DMS114 treated with DMSO at 0.1 percent for 48 hours (cell line): ENCODE results near the gene IGF1R.
"Not testable (repeated sequence)": the region's sequence is repeated elsewhere in the genome, so short reads cannot be mapped to it uniquely, and the experiment has no call there.

Experiments used
- DNase-seq: peaks from one replicate; lab custom pipeline; 2025; ENCODE audit not compliant: unreplicated experiment; lab: John Stamatoyannopoulos, UW

The IGF1R gene

GRCh38 chr15:98978153-98978552, 329.8 kb downstream of the IGF1R start:
- DNase-seq = no peak

DNA sequence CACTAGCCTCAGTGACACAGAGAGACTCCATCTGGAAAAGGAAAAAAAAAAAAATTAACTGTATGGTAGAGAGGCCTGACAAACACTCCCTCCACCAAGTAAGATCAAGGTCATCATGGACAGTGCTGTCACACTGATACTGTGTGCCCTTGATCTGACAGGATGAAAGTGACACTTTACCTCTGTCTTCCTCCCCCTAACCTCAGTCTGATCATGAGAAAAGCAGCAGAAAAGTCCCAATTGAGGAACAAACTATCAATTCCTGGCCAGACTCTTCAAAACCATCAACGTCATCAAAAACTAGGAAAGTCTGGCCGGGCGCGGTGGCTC, 332.5 kb downstream of the IGF1R start:
- DNase-seq = no peak

DNA sequence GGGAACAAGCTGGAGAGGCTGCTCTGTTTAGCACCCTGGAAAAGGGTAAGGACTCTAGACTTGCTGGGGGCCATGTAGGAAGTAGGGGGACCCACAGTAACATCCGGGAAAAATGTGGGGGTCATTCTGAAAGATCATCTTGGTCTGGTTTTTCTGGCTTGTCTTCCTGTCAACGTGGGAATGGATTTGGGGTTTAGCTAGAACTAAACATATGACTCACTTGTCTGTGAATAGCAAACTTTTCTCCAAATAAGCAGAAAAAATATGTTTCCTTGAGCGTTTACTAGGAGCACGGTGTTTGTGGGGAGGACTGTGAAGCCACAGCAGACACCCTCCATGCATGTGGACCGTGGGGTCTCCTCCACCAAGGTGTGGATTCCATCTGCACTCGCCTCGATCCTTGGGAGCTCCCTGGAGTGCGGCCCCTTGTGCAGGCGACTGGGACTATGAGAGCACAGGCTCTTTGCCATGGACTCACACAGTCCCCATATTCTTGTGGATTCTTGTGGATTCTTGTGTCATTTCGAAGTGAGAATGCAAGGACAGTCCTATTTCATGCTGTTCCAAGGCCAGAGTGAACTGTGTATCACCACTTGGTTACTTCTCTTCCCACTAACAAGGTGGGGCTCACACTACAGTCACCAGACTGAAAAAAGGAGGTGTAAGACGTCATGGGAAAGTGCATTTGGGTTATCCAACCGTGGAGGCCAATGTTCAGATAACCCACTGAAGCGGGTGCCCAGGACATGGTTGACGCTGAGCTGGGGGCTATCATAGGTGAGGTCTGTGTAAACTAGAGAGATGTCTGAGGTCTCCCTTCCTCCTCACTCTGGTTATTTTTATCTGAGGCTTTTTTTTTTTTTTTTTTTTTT, 333.7 kb downstream of the IGF1R start:
- DNase-seq = no peak

- no peak for DNase-seq
These were observed 335.0 kb downstream of the IGF1R start for GRCh38 chr15:98983334-98983733.

- no peak for DNase-seq
These were observed 337.9 kb downstream of the IGF1R start for GRCh38 chr15:98986281-98986680.

GRCh38 chr15:98994892-98995291, 346.6 kb downstream of the IGF1R start:
- no peak for DNase-seq

DNA sequence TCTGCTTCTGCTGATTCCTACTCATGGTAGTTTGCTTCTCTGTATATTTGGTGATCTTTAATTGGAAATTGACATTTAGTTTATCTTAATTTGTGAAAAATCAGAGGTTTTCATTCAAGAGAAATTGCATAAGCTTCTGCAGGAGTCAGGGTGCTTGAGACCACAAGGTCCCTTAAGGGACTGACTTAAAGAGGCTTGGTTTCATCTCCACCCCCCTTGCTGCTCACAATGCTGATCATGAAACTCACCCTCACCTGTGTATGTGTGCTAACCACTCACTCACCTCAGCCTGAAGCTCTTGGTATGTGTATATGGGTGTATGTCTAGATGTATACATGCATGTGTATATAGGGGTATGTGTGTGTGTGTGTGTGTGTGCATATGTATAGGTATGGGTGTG, 347.8 kb downstream of the IGF1R start:
- no peak for DNase-seq

GRCh38 chr15:98996624-98997023, 348.3 kb downstream of the IGF1R start:
- DNase-seq = no peak

GRCh38 chr15:98997312-98997711, 349.0 kb downstream of the IGF1R start:
- no peak for DNase-seq

DNA sequence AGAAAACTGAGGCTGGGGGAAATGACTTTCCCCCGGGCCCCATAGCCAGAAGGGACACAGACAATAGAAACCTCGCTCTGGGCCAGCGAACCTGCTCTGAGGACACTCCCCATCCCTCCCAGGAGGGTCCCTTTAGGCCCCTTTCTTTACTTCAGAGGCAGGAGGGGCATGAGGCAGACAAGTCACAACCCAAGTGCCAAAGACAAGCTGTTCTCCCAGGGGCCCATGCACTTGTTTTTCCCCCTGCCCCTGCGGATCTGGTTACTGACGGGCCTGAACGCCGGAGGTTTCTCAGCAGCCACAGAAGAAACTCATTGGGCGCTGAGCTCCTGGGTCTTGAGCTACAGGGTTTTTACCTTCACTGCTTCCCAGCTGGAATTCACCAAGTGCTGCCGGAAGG, 349.4 kb downstream of the IGF1R start:
- DNase-seq = no peak

- DNase-seq = no peak
These were observed 349.9 kb downstream of the IGF1R start for GRCh38 chr15:98998279-98998678.

DNA sequence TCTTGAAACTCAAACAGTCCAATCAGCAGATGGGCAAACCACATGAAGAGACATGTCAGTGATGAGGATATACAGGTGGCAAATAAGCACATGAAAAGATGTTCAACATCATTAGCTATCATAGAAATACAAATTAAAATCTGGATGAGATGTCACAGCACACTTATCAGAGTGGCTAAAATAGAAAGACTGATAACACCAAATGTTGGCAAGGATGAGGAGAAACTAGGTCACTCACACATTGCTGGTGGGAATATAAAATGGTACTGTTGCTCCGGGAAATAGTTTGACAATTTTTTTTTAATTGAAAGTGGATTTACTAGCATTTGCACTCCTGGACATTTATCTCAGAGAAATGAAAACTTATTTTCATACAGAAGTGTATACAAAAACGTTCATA, 350.9 kb downstream of the IGF1R start:
- DNase-seq = no peak

- no peak for DNase-seq
These were observed 353.9 kb downstream of the IGF1R start for GRCh38 chr15:99002226-99002625.

- not testable (repeated sequence) for DNase-seq
These were observed 355.0 kb downstream of the IGF1R start for GRCh38 chr15:99003317-99003716.

DNA sequence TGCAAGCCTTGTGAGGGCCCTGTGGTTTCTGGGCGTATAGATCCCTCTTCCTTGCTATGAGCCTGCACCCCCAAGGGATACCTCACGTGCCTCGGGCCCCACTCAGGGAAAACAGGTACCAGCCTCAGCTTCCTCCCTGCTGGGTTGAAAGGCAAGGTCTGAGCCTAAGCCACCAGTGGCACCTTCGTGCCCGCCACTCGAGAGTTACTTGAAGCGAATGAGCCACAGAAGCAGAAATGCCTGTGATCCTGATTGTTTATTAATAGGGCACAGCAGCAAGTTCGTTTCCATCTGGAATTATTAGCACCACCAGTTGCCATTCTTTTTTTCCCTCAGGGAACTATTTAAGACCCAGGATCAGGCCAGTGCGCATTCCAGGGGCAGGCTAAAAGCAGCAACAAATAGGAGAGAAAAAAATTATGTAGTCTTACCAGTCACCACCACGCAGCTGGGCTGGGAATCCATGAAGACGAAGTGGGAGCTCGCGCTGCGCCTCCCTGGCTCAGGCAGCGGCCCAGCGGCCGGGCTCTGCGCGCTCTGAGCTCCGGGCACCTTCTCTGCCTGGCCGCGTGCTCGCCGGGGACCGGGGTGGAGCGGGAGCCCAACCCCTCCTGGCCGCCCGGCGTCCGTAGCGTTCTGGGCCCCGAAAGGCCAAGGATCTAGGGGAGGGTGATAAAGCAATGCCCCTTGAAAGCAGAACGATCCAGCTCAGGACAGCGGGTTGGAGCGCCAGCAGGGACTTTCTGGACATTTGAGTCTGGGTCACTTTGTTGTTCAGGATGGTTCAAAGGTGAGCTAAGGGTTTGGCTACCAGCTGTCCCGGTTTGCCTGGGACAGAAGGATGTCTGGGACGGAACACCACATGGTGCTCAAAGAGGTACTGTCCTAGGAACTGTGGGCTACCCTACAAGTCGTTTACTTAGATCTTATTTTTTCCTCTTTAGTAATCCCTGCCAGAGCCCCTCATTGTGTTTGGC, 356.9 kb downstream of the IGF1R start:
- not testable (repeated sequence) for DNase-seq

DNA sequence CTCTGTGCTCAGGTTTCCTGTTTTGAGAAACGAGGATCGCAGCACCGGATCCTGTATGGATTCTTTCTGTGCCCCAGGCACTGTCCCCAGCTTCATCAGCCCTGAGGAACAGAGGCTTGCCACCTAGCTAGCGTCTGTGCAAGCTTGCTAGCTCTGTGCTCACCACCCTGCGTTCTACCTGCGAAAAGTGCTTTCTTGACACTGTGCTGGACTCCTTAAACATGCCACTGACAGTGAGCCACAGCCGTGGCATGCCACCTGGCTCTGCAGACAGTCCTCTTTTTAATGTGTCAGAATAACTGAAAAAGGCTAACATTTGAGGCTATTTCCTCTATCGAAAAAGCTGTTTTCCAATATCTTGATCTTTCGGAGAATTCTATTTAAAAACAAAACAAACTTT, 357.8 kb downstream of the IGF1R start:
- no peak for DNase-seq

DNA sequence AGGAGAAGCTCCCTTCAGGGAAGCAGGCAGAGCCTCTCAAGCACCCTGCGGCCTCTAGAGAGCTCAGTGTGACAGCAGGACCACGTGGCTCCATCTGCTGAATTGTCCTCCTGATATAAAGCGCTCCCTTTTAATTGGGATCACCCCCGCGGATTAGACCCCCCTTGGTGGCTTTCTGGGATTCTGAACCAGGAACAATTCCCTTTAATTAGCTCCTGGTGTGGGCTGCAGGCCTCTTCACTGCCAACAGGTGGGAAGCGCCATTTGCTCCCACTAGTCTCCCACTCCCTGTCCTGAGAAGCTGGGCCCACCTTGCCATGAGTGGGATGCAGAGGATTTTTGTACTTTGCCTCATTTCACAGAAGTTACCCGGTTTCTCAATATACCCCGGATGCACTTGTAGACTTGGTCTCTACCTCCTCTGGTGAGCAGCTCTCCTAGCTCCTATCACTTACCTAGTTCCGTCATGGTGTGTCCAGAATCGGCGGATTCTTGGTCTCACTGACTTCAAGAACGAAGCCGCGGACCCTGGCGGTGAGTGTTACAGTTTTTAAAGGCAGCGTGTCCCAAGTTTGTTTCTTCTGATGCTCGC, 358.7 kb downstream of the IGF1R start:
- DNase-seq = no peak

- DNase-seq = no peak
These were observed 361.5 kb downstream of the IGF1R start for GRCh38 chr15:99009741-99010330.

GRCh38 chr15:99010768-99011167, 362.4 kb downstream of the IGF1R start:
- no peak for DNase-seq
